Mucosa of descending colon (tissue), 3 donors: ENCODE measurements around the gene CACYBP. TPM values are rescaled to one million over a fixed set of nuclear protein-coding genes. Genes with fewer than 3 reads are reported as not detected.

Source experiments
- ATAC-seq: fragments of 200-7000 bp; cut with Tn5 transposase; one replicate; pipeline ENCODE4 v1.9.1; 2020; ENCODE audit warnings: mild to moderate bottlenecking, moderate library complexity
- DNase-seq, 3 donors: peaks; one replicate each; pipeline ENCODE4 v3.0.0-alpha.2; 2020
- H3K36me3 ChIP-seq: fragments of 200-600 bp; one replicate; pipeline ENCODE4 v1.8.0; 2021; ENCODE audit warnings: low read depth, mild to moderate bottlenecking
- H3K4me1 ChIP-seq: fragments of 200-600 bp; one replicate; pipeline ENCODE4 v1.8.0; 2021; ENCODE audit warnings: low read depth, mild to moderate bottlenecking
- H3K4me3 ChIP-seq: fragments of 200-600 bp; one replicate; pipeline ENCODE4 v1.8.0; 2021; ENCODE audit warnings: mild to moderate bottlenecking
- H3K9me3 ChIP-seq: fragments of 200-600 bp; one replicate; pipeline ENCODE4 v1.8.0; 2021; ENCODE audit warnings: mild to moderate bottlenecking
- CTCF ChIP-seq: fragments of 200-600 bp; IDR thresholded peaks from one replicate; pipeline ENCODE4 v1.8.0; 2022; ENCODE audit warnings: antibody characterized with exemption, mild to moderate bottlenecking
- intact Hi-C, 2 donors: fragments of 100-400 bp; cut with DNase I in 1 of 2; cut with micrococcal nuclease in 1 of 2; formaldehyde crosslinking; loops; one replicate each; pipeline versions ENCODE4 v1.11.0 to v1.11.1; 2022; cut with DNase I, micrococcal nuclease
- total RNA-seq, 3 donors: library from RNA; stranded (reverse); fragmentation: NEBNext Ultra II Directional in 2 of 3; extraction: Animal tissue kit (Norgen Biotek cat#: 25700) in 2 of 3; gene quantifications; one replicate each; pipeline versions ENCODE4 v1.2.1 to v1.2.4, GENCODE V29; 2021 to 2023
- donor health status: DM: no; HTN: no; CAD: no; lungs with moderate emphysema.
- donor health status: DM: no; HTN: no; CAD: no.
- donor health status: DM: no; HTN: yes; CAD: no.

The CACYBP gene
- total RNA-seq, 3 donors from 2014 or later, result 43.6 to 103 (median 67.9) TPM

GRCh38 chr1:174988539-174988938, 11.2 kb upstream of the CACYBP start:
- no peak overlapping the region for H3K4me3 ChIP-seq
- H3K36me3 ChIP-seq, result no peaks in the 10 kb centered on the region
- no peak for TF ChIP-seq CTCF
- DNase-seq (no peak), ATAC-seq (no peak)
- no peaks in the 10 kb centered on the region for H3K9me3 ChIP-seq
- H3K4me1 ChIP-seq, result no peaks in the 10 kb centered on the region
- intact Hi-C loops, result no loop called here

DNA sequence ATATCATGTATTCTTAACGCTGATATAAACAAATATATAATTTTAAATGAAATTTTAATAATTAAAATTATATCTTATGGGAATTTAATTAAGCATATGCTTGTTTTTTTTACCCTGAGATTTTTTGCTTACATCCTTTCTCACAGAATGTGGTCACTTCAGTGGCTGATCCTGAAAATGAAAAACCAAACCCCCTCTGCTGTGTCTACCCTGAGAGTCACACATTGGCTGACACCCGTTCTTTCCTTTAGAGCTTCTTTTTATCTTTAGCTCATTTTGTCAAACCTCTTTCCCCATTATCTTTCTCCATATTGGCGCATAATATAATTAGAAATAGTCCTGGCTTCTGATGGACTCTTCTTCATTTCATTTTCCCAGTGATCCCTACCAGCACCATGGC, 10.8 kb upstream of the CACYBP start:
- Histone ChIP-seq H3K36me3 (no peaks in the 10 kb centered on the region), H3K9me3 (no peaks in the 10 kb centered on the region), H3K4me3 (no peak overlapping the region), H3K4me1 (no peaks in the 10 kb centered on the region)
- ATAC-seq (no peak), DNase-seq (no peak)
- intact Hi-C loops, result no loop called here
- TF ChIP-seq CTCF, result no peak

DNA sequence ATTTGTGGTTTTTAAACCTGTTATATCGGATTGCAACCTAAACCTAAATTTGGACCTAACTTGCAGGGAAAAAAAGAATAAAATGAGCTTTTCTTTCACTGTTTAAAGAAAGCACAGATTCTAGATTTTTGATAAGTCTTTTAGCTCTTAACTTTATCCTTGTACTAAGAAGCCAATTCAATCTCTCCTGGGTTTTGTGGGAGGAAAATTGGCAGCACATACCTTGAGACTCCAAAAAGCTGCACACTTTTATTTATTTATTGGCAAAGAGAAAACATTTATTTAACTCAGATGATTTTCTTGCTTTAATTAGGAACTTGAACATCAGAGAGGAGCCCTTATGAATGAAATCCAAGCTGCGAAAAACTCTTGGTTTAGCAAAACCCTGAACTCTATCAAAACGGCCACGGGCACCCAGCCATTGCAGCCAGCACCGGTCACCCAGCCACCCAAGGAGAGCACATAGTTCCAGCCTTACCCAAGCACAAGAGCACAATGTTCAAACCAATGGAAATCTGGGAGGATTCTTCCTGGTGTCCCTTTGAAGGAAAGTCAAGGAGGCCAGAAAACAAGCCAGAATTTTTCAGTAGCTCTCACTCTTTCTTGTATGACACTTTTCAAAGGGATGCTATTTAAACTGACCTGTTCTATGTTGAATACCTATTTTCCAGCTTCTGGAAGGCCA, 10.1 kb upstream of the CACYBP start:
- H3K36me3 ChIP-seq, result no peaks in the 10 kb centered on the region
- H3K4me1 ChIP-seq, result no peaks in the 10 kb centered on the region
- H3K4me3 ChIP-seq, result no peak overlapping the region
- TF ChIP-seq CTCF, result no peak
- no peak for DNase-seq
- intact Hi-C loops, result loop anchor here in 1 of 2 donors (10.0 kb wide), 1 partner anchor 215 kb away; no protein-coding TSS in a partner anchor
- no peak for ATAC-seq
- no peaks in the 10 kb centered on the region for H3K9me3 ChIP-seq

- intact Hi-C loops, result loop anchor here in 1 of 2 donors (10.0 kb wide), 1 partner anchor 216 kb away; no protein-coding TSS in a partner anchor
- peak; percentile 95 for ATAC-seq
- TF ChIP-seq CTCF, result no peak
- no peaks in the 10 kb centered on the region for H3K36me3 ChIP-seq
- no peaks in the 10 kb centered on the region for H3K4me1 ChIP-seq
- H3K4me3 ChIP-seq, result no peak overlapping the region
- H3K9me3 ChIP-seq, result no peaks in the 10 kb centered on the region
- peak in 1 of 3 donors; percentile 35 for DNase-seq
Observed at GRCh38 chr1:174990382-174990999, 9.3 kb upstream of the CACYBP start.

DNA sequence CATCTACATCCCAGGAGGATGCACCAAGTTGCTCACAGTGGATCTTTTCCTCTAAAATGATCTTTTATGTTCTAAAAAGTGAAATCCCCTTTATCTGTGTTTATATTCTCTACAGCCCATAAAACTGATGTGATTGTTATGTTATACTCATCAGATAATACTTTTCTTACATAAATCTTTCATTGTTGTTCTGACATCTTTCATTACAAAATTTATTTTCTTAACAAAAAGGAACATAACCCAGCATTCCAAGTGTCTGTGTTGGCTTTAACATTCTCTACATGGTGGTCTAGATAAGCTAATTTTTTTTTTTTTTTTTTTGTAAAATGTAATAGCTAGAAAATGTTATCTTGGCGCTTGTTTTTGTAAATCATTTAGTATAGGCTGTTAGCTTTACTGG, 8.3 kb upstream of the CACYBP start:
- Histone ChIP-seq H3K9me3 (no peaks in the 10 kb centered on the region), H3K36me3 (no peaks in the 10 kb centered on the region), H3K4me3 (no peak overlapping the region), H3K4me1 (no peaks in the 10 kb centered on the region)
- ATAC-seq, result no peak
- intact Hi-C loops, result loop anchor here in 1 of 2 donors (10.0 kb wide), 1 partner anchor 217 kb away; no protein-coding TSS in a partner anchor
- DNase-seq, result no peak
- TF ChIP-seq CTCF, result no peak
